ENCODE data around the gene ADGRD2.

DNA sequence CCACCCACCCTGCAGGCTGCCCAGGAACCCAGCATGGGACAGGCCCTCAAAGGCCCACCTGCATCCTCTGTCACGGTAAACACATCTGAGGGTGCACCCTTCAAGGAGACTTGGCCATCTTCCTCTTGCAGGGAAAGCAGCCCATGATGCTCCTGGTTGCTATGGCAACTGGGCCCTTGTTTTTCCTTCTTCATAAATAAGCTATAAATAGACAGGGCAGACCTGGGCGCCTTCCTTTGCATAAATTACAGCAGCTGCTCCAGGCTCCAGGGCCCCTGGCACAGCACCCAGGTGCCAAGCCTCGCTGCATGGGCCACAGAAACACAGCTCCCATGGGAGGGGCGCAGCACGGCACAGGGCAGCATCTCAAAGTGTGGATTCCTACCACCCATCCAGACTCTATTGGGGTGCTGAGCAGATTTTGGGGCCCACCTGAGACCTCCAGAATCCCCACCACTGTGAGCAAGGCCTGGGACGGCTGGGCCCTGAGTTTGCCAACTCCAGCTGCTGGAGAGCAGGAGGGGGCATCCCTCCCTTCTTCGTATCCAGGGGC lies 29.2 kb upstream of the ADGRD2 start:
- TF ChIP-seq, protein P1, sequence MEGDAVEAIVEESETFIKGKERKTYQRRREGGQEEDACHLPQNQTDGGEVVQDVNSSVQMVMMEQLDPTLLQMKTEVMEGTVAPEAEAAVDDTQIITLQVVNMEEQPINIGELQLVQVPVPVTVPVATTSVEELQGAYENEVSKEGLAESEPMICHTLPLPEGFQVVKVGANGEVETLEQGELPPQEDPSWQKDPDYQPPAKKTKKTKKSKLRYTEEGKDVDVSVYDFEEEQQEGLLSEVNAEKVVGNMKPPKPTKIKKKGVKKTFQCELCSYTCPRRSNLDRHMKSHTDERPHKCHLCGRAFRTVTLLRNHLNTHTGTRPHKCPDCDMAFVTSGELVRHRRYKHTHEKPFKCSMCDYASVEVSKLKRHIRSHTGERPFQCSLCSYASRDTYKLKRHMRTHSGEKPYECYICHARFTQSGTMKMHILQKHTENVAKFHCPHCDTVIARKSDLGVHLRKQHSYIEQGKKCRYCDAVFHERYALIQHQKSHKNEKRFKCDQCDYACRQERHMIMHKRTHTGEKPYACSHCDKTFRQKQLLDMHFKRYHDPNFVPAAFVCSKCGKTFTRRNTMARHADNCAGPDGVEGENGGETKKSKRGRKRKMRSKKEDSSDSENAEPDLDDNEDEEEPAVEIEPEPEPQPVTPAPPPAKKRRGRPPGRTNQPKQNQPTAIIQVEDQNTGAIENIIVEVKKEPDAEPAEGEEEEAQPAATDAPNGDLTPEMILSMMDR (IDR thresholded peaks at IDR 0.05 in 2 of 3, conservative IDR thresholded peaks at IDR 0.05 in 1 of 3; ENCODE audit: insufficient read depth in 2 of 3, low read depth in 1 of 3, low read length in 3 of 3), result no peak
- no peak for TF ChIP-seq ELF2 (CRISPR knock-in tag; IDR thresholded peaks at IDR 0.05)
- TF ChIP-seq, protein P2, sequence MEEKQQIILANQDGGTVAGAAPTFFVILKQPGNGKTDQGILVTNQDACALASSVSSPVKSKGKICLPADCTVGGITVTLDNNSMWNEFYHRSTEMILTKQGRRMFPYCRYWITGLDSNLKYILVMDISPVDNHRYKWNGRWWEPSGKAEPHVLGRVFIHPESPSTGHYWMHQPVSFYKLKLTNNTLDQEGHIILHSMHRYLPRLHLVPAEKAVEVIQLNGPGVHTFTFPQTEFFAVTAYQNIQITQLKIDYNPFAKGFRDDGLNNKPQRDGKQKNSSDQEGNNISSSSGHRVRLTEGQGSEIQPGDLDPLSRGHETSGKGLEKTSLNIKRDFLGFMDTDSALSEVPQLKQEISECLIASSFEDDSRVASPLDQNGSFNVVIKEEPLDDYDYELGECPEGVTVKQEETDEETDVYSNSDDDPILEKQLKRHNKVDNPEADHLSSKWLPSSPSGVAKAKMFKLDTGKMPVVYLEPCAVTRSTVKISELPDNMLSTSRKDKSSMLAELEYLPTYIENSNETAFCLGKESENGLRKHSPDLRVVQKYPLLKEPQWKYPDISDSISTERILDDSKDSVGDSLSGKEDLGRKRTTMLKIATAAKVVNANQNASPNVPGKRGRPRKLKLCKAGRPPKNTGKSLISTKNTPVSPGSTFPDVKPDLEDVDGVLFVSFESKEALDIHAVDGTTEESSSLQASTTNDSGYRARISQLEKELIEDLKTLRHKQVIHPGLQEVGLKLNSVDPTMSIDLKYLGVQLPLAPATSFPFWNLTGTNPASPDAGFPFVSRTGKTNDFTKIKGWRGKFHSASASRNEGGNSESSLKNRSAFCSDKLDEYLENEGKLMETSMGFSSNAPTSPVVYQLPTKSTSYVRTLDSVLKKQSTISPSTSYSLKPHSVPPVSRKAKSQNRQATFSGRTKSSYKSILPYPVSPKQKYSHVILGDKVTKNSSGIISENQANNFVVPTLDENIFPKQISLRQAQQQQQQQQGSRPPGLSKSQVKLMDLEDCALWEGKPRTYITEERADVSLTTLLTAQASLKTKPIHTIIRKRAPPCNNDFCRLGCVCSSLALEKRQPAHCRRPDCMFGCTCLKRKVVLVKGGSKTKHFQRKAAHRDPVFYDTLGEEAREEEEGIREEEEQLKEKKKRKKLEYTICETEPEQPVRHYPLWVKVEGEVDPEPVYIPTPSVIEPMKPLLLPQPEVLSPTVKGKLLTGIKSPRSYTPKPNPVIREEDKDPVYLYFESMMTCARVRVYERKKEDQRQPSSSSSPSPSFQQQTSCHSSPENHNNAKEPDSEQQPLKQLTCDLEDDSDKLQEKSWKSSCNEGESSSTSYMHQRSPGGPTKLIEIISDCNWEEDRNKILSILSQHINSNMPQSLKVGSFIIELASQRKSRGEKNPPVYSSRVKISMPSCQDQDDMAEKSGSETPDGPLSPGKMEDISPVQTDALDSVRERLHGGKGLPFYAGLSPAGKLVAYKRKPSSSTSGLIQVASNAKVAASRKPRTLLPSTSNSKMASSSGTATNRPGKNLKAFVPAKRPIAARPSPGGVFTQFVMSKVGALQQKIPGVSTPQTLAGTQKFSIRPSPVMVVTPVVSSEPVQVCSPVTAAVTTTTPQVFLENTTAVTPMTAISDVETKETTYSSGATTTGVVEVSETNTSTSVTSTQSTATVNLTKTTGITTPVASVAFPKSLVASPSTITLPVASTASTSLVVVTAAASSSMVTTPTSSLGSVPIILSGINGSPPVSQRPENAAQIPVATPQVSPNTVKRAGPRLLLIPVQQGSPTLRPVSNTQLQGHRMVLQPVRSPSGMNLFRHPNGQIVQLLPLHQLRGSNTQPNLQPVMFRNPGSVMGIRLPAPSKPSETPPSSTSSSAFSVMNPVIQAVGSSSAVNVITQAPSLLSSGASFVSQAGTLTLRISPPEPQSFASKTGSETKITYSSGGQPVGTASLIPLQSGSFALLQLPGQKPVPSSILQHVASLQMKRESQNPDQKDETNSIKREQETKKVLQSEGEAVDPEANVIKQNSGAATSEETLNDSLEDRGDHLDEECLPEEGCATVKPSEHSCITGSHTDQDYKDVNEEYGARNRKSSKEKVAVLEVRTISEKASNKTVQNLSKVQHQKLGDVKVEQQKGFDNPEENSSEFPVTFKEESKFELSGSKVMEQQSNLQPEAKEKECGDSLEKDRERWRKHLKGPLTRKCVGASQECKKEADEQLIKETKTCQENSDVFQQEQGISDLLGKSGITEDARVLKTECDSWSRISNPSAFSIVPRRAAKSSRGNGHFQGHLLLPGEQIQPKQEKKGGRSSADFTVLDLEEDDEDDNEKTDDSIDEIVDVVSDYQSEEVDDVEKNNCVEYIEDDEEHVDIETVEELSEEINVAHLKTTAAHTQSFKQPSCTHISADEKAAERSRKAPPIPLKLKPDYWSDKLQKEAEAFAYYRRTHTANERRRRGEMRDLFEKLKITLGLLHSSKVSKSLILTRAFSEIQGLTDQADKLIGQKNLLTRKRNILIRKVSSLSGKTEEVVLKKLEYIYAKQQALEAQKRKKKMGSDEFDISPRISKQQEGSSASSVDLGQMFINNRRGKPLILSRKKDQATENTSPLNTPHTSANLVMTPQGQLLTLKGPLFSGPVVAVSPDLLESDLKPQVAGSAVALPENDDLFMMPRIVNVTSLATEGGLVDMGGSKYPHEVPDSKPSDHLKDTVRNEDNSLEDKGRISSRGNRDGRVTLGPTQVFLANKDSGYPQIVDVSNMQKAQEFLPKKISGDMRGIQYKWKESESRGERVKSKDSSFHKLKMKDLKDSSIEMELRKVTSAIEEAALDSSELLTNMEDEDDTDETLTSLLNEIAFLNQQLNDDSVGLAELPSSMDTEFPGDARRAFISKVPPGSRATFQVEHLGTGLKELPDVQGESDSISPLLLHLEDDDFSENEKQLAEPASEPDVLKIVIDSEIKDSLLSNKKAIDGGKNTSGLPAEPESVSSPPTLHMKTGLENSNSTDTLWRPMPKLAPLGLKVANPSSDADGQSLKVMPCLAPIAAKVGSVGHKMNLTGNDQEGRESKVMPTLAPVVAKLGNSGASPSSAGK (IDR thresholded peaks at IDR 0.05), result no peak
- no peak for TF ChIP-seq POLR2H (tag; IDR thresholded peaks at IDR 0.05; ENCODE audit: low read depth)
- TF ChIP-seq, protein P3, sequence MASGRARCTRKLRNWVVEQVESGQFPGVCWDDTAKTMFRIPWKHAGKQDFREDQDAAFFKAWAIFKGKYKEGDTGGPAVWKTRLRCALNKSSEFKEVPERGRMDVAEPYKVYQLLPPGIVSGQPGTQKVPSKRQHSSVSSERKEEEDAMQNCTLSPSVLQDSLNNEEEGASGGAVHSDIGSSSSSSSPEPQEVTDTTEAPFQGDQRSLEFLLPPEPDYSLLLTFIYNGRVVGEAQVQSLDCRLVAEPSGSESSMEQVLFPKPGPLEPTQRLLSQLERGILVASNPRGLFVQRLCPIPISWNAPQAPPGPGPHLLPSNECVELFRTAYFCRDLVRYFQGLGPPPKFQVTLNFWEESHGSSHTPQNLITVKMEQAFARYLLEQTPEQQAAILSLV (tag; IDR thresholded peaks at IDR 0.05), result no peak
- no peak for TF ChIP-seq HNRNPUL1 (IDR thresholded peaks at IDR 0.05; ENCODE audit: low read length)
- TF ChIP-seq, protein P4, sequence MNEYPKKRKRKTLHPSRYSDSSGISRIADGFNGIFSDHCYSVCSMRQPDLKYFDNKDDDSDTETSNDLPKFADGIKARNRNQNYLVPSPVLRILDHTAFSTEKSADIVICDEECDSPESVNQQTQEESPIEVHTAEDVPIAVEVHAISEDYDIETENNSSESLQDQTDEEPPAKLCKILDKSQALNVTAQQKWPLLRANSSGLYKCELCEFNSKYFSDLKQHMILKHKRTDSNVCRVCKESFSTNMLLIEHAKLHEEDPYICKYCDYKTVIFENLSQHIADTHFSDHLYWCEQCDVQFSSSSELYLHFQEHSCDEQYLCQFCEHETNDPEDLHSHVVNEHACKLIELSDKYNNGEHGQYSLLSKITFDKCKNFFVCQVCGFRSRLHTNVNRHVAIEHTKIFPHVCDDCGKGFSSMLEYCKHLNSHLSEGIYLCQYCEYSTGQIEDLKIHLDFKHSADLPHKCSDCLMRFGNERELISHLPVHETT (CRISPR knock-in tag; conservative IDR thresholded peaks at IDR 0.05 in 1 of 2, IDR thresholded peaks at IDR 0.05 in 1 of 2), result no peak
- TF ChIP-seq ATF7 (IDR thresholded peaks at IDR 0.05), result no peak
- no peak for TF ChIP-seq CHD2 (IDR thresholded peaks at IDR 0.05; ENCODE audit: low read depth, low read length)
- TF ChIP-seq TAF15 (IDR thresholded peaks at IDR 0.05; ENCODE audit: low read depth, low read length), result no peak
- TF ChIP-seq MYC (IDR thresholded peaks at IDR 0.05; ENCODE audit: low read depth, low read length), result no peak
- TF ChIP-seq MYC (CRISPR knock-in tag; IDR thresholded peaks at IDR 0.05; ENCODE audit: borderline replicate concordance, low read depth), result no peak

All from K562 (cell line).